Subcutaneous adipose tissue (tissue), 4 donors: ENCODE measurements around the gene MSTN. TPM values are rescaled to one million over a fixed set of nuclear protein-coding genes. Genes with fewer than 3 reads are reported as not detected.

Experiments
- CTCF ChIP-seq: fragments of 450-650 bp; IDR thresholded peaks from one replicate; pipeline ENCODE4 v1.5.1; 2016; ENCODE audit warnings: low read depth, mild to moderate bottlenecking, control low read depth, antibody characterized with exemption, moderate library complexity
- total RNA-seq, 4 donors: library from RNA; depleted of rRNA; stranded (reverse); fragments of >200 nt; gene quantifications; one replicate each; pipeline ENCODE4 v1.1.0, GENCODE V29; 2016

Gene MSTN
- total RNA-seq, 4 donors from 2014 or later, result 0.38 to 1.3 (median 1.2) TPM

- no peak for TF ChIP-seq CTCF
These were observed 26.4 kb upstream of the MSTN start for GRCh38 chr2:190088917-190089316.

DNA sequence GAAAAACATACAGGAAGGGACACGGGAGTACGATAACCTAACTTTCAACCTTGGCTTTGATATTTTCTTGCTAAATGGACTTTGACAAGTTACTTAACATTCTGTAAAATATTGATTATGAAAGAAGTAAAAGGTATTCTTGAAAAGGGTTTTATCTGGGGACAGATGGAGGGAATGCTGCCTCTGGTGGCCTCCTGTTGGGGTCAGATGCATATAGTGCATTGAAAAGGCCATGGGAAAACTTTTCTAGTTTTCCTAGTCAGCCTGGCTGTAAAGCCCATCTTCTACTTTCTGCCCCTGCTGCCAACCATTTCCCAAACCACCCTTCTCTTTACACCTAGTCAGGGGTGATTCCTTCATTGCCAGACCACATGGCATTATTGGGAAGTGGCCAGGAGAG, 22.2 kb upstream of the MSTN start:
- TF ChIP-seq CTCF, result no peak

- TF ChIP-seq CTCF, result no peak
These were observed 19.6 kb upstream of the MSTN start for GRCh38 chr2:190082118-190082517.

DNA sequence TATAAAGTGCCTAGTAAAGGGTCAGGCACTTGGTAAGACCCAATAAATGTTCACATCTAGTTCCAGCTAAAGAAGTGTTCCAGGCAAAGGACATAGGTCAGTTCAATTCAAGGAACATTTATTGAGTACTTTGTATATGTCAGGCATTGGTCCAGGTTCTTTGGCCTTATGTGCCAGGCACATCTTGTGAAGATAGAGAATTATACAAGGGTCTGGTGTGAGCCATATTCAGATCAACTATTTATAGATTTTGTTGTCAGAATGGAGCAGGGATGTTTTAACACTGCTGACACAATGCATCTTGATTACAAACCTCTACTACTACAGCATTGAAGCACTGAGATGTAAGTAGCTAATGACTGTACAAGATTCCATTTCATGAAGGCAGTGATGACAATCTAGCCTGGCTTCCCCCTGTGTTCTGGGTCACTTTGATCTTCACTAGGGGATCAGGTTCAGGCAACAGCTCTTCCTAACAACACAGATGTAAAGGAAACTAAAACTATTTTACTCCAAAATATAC, 18.1 kb upstream of the MSTN start:
- no peak for TF ChIP-seq CTCF

GRCh38 chr2:190079160-190079559, 16.6 kb upstream of the MSTN start:
- TF ChIP-seq CTCF, result no peak

- no peak for TF ChIP-seq CTCF
These were observed 13.1 kb upstream of the MSTN start for GRCh38 chr2:190075623-190076022.

DNA sequence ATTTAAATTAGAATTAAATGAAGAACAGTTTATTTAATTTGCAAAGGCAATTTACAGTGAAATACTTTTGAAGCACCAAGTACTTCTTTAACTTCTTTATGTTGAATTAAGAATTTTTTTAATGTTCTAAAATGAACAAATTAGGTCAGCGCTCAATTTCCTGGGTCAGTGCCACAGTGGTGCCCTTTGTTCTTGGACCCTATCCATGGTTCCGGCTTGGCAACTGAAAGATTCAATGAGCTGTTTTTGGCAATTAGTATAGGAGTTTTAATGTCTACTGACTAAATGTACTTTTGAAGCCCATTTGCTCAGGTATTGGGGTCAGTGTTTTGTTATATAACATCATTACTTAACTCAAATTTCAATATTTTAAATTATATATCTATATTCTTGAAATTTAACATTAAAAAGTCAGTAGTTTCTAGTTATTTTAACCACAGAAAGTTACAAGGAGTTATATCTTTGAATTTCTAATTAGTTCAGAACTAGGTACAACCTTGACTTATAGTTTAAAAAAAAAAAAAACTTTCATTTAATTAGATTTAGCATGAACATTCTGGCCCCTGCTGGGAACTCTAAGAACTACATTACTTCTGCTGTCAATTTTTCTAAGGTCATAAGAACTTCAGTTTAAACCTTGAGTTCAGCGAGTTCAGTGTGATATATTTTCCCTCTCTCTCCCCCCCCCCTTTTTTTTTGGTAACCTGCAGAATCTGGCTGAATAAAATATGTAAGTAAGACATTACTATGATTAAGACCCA, 7.6 kb upstream of the MSTN start:
- TF ChIP-seq CTCF, result no peak
